Measurements from ENCODE around the gene KAZN.

Gene KAZN

GRCh38 chr1:15124362-15125100 is 526.0 kb downstream of the KAZN start:
- H3K4me3 ChIP-seq (ENCODE audit: low read length, poor library complexity, severe bottlenecking): no peak overlapping the region
- TF ChIP-seq CTCF (conservative IDR thresholded peaks at IDR 0.05; ENCODE audit: low read length): no peak
- no peak for TF ChIP-seq EZH2phosphoT487 (IDR thresholded peaks at IDR 0.05; ENCODE audit: borderline replicate concordance)
- H3K4me1 ChIP-seq (ENCODE audit: insufficient read depth, low read length, poor library complexity, severe bottlenecking): no peaks in the 10 kb centered on the region
- H4K20me1 ChIP-seq (ENCODE audit: insufficient read depth, low read length, poor library complexity, severe bottlenecking): no peaks in the 10 kb centered on the region
- H3K79me2 ChIP-seq (ENCODE audit: insufficient read depth, low read length): no peaks in the 10 kb centered on the region
- no peaks in the 10 kb centered on the region for H3K9me2 ChIP-seq (replicated peaks; ENCODE audit: low read depth, low read length)
- H2AFZ ChIP-seq (ENCODE audit: low read length): no peak overlapping the region
- no peaks in the 10 kb centered on the region for H3K27me3 ChIP-seq (ENCODE audit: insufficient read depth, low read length, poor library complexity, severe bottlenecking)
- no peaks in the 10 kb centered on the region for H3K36me3 ChIP-seq (ENCODE audit: insufficient read depth, low read length)
- no peaks in the 10 kb centered on the region for H3K9me3 ChIP-seq (ENCODE audit: insufficient read depth, low read depth, low read length)
- no peaks in the 10 kb centered on the region for H3F3A ChIP-seq (ENCODE audit: low read depth)
- no peak overlapping the region for H3K9ac ChIP-seq (ENCODE audit: low read depth, low read length, poor library complexity, severe bottlenecking)
- H3K4me2 ChIP-seq (ENCODE audit: low read depth, low read length, poor library complexity, severe bottlenecking): no peak overlapping the region

- Histone ChIP-seq H3K4me3 (ENCODE audit: low read length, poor library complexity, severe bottlenecking) (no peak overlapping the region), H3K36me3 (ENCODE audit: insufficient read depth, low read length) (no peaks in the 10 kb centered on the region), H2AFZ (ENCODE audit: low read length) (no peak overlapping the region), H4K20me1 (ENCODE audit: insufficient read depth, low read length, poor library complexity, severe bottlenecking) (no peaks in the 10 kb centered on the region), H3K27me3 (ENCODE audit: insufficient read depth, low read length, poor library complexity, severe bottlenecking) (no peaks in the 10 kb centered on the region), H3K9me2 (replicated peaks; ENCODE audit: low read depth, low read length) (no peaks in the 10 kb centered on the region), H3K4me1 (ENCODE audit: insufficient read depth, low read length, poor library complexity, severe bottlenecking) (no peaks in the 10 kb centered on the region), H3K9me3 (ENCODE audit: insufficient read depth, low read depth, low read length) (no peaks in the 10 kb centered on the region), H3K79me2 (ENCODE audit: insufficient read depth, low read length) (no peaks in the 10 kb centered on the region), H3K9ac (ENCODE audit: low read depth, low read length, poor library complexity, severe bottlenecking) (no peak overlapping the region), H3F3A (ENCODE audit: low read depth) (no peaks in the 10 kb centered on the region), H3K4me2 (ENCODE audit: low read depth, low read length, poor library complexity, severe bottlenecking) (no peak overlapping the region)
- TF ChIP-seq CTCF (conservative IDR thresholded peaks at IDR 0.05; ENCODE audit: low read length) (no peak), EZH2phosphoT487 (IDR thresholded peaks at IDR 0.05; ENCODE audit: borderline replicate concordance) (no peak)
Observed at GRCh38 chr1:15125101-15125745, 526.7 kb downstream of the KAZN start.

- no peak overlapping the region for H3K9ac ChIP-seq (ENCODE audit: low read depth, low read length, poor library complexity, severe bottlenecking)
- H3K27me3 ChIP-seq (ENCODE audit: insufficient read depth, low read length, poor library complexity, severe bottlenecking): no peaks in the 10 kb centered on the region
- TF ChIP-seq CTCF (conservative IDR thresholded peaks at IDR 0.05; ENCODE audit: low read length) (no peak), EZH2phosphoT487 (IDR thresholded peaks at IDR 0.05; ENCODE audit: borderline replicate concordance) (no peak)
- no peak overlapping the region for H2AFZ ChIP-seq (ENCODE audit: low read length)
- H3K79me2 ChIP-seq (ENCODE audit: insufficient read depth, low read length): no peaks in the 10 kb centered on the region
- no peaks in the 10 kb centered on the region for H3K9me3 ChIP-seq (ENCODE audit: insufficient read depth, low read depth, low read length)
- H3K4me1 ChIP-seq (ENCODE audit: insufficient read depth, low read length, poor library complexity, severe bottlenecking): no peaks in the 10 kb centered on the region
- H3K4me2 ChIP-seq (ENCODE audit: low read depth, low read length, poor library complexity, severe bottlenecking): no peak overlapping the region
- no peak overlapping the region for H3K4me3 ChIP-seq (ENCODE audit: low read length, poor library complexity, severe bottlenecking)
- no peaks in the 10 kb centered on the region for H4K20me1 ChIP-seq (ENCODE audit: insufficient read depth, low read length, poor library complexity, severe bottlenecking)
- H3F3A ChIP-seq (ENCODE audit: low read depth): no peaks in the 10 kb centered on the region
- no peaks in the 10 kb centered on the region for H3K36me3 ChIP-seq (ENCODE audit: insufficient read depth, low read length)
- H3K9me2 ChIP-seq (replicated peaks; ENCODE audit: low read depth, low read length): no peaks in the 10 kb centered on the region
Observed at GRCh38 chr1:15128077-15128476, 529.6 kb downstream of the KAZN start.
